GM18951 (cell line): Measurements from ENCODE around the gene TUBGCP3.

Experiments used
- POLR2A ChIP-seq: IDR thresholded peaks from 4 replicates; pipeline ENCODE4 v1.6.1; 2011; ENCODE audit warnings: mild to moderate bottlenecking; ENCODE audit not compliant: insufficient read length, insufficient read depth; ENCODE audit errors: extremely low read depth
- in situ Hi-C: fragments of 300-500 bp; cut with MboI; formaldehyde crosslinking; loops from one replicate; pipeline ENCODE4 v1.12.0; 2022; ENCODE audit warnings: low sequenced_read_pairs, mixed read lengths, inconsistent platforms; ENCODE audit not compliant: unreplicated experiment

Gene TUBGCP3

GRCh38 chr13:112587764-112588489, at the start of gene TUBGCP3:
Gene TUBGCP3, minus strand, starts transcription at chr13:112588153. Its CDS starts 173 bp downstream, at chr13:112587980.
- in situ Hi-C loops = no loop called here
- peak; percentile 90 for TF ChIP-seq POLR2A

- in situ Hi-C loops = loop anchor here (25.0 kb wide), 1 partner anchor 225 kb away; no protein-coding TSS in a partner anchor
- no peak for TF ChIP-seq POLR2A
Observed at GRCh38 chr13:112637017-112637801, 49.3 kb upstream of the TUBGCP3 start.

- no peak for TF ChIP-seq POLR2A
- in situ Hi-C loops = loop anchor here (25.0 kb wide), 1 partner anchor 226 kb away; no protein-coding TSS in a partner anchor
Observed at GRCh38 chr13:112636401-112636975, 48.5 kb upstream of the TUBGCP3 start.

GRCh38 chr13:112635323-112635722, 47.4 kb upstream of the TUBGCP3 start:
- TF ChIP-seq POLR2A = no peak
- in situ Hi-C loops = loop anchor here (25.0 kb wide), 1 partner anchor 227 kb away; no protein-coding TSS in a partner anchor

GRCh38 chr13:112634102-112634501, 46.1 kb upstream of the TUBGCP3 start:
- in situ Hi-C loops = loop anchor here (25.0 kb wide), 1 partner anchor 228 kb away; no protein-coding TSS in a partner anchor
- TF ChIP-seq POLR2A = no peak

- in situ Hi-C loops = loop anchor here (25.0 kb wide), 1 partner anchor 232 kb away; no protein-coding TSS in a partner anchor
Observed at GRCh38 chr13:112630226-112630625, 42.3 kb upstream of the TUBGCP3 start.

- in situ Hi-C loops = loop anchor here (25.0 kb wide), 1 partner anchor 233 kb away; no protein-coding TSS in a partner anchor
- TF ChIP-seq POLR2A = no peak
Observed at GRCh38 chr13:112629161-112629560, 41.2 kb upstream of the TUBGCP3 start.

GRCh38 chr13:112627613-112628012, 39.7 kb upstream of the TUBGCP3 start:
- in situ Hi-C loops = loop anchor here (25.0 kb wide), 1 partner anchor 235 kb away; no protein-coding TSS in a partner anchor

- in situ Hi-C loops = loop anchor here (25.0 kb wide), 1 partner anchor 235 kb away; no protein-coding TSS in a partner anchor
- TF ChIP-seq POLR2A = no peak
Observed at GRCh38 chr13:112627161-112627560, 39.2 kb upstream of the TUBGCP3 start.

- in situ Hi-C loops = loop anchor here (25.0 kb wide), 1 partner anchor 236 kb away; no protein-coding TSS in a partner anchor
- TF ChIP-seq POLR2A = no peak
Observed at GRCh38 chr13:112626761-112627160, 38.8 kb upstream of the TUBGCP3 start.

GRCh38 chr13:112626124-112626523, 38.2 kb upstream of the TUBGCP3 start:
- TF ChIP-seq POLR2A = no peak
- in situ Hi-C loops = loop anchor here (25.0 kb wide), 1 partner anchor 236 kb away; no protein-coding TSS in a partner anchor

GRCh38 chr13:112625698-112626097, 37.7 kb upstream of the TUBGCP3 start:
- in situ Hi-C loops = loop anchor here (25.0 kb wide), 1 partner anchor 237 kb away; no protein-coding TSS in a partner anchor
- TF ChIP-seq POLR2A = no peak
